ENCODE measurements around the gene MBD1.
"Not testable (repeated sequence)": the region's sequence is repeated elsewhere in the genome, so short reads cannot be mapped to it uniquely, and the experiment has no call there.

MBD1 gene, protein sequence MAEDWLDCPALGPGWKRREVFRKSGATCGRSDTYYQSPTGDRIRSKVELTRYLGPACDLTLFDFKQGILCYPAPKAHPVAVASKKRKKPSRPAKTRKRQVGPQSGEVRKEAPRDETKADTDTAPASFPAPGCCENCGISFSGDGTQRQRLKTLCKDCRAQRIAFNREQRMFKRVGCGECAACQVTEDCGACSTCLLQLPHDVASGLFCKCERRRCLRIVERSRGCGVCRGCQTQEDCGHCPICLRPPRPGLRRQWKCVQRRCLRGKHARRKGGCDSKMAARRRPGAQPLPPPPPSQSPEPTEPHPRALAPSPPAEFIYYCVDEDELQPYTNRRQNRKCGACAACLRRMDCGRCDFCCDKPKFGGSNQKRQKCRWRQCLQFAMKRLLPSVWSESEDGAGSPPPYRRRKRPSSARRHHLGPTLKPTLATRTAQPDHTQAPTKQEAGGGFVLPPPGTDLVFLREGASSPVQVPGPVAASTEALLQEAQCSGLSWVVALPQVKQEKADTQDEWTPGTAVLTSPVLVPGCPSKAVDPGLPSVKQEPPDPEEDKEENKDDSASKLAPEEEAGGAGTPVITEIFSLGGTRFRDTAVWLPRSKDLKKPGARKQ

DNA sequence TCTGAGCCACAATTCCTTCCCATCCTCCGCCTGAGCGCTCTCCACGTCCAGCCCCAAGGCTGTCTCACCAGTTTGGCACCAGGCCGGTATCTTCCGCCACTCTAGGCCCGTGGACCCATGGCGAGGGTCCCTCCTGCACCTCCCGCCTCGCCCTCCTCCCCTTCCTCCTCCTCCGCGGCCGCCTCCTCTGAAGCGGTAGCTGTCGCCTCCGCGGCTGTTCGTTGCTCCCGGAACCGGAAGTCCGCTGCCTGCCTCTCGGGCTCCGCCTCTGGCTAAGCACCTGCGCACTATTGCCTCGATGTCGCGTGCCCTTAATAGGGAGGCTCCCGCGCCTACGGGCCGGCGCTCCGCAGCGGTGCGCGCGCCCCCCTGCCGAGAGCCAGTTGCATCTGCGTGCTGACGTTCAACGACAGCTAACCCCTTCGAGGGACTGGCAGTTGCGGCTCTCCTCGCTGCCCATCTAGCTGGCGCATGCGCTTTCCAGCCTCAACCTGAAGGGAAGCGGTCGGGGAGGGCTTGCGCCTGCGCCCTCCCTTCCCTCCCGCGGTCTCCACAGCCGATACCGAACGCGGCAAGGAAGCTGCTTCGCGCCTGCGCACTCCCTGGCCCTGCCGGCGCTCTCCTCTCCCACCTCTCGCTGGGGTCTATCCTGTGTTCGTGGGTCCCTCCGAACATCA lies at the start of gene MBD1:
TSS of gene MBD1 (minus strand) at position 229 of the 677 bp plus-strand sequence. CDS start 1,531 bp downstream, outside the sequence.
- peak; percentile 92 for DNase-seq

GRCh38 chr18:50330176-50330575 lies 48.9 kb upstream of the MBD1 start:
- DNase-seq = no peak

DNA sequence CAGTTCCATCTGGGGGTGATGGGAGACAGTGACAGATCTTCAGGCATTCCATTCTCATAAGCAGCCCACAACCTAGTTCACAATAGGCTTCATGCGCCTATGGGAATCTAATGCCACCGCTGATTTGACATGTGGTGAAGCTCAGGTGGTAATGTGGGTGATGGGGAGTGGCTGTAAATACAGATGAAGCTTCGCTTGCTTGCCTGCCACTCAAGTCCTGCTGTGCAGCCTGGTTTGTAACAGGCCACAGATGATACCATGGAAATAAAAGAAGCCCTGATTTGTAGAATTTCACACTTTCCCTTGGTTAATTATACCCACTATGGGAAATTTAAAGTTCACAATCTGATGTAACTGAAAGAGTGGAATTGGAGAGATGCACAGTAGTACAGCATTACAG lies 46.7 kb upstream of the MBD1 start:
- DNase-seq = no peak

DNA sequence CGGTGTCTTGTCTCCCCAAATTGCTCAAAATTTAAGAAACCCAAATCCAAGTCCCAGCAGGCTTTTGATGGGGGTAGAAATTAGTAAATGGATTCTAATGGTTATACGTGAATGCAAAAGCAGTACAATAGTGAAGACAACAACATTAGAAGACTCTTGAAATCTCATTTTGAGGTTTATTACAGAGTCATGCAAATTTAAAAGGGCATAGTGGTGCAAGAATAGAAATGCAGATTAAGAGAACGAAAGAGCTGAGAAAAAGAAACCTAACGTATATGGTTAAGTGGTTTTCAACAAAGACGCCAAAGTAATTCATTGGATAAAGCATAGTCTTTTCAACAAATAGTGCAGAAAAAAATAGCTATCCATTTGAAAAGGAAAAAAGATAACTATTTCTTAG lies 39.4 kb upstream of the MBD1 start:
- no peak for DNase-seq

GRCh38 chr18:50315100-50315871 lies 34.0 kb upstream of the MBD1 start:
- no peak for DNase-seq

- DNase-seq = no peak
Measured at GRCh38 chr18:50313873-50314460, 32.6 kb upstream of the MBD1 start.

DNA sequence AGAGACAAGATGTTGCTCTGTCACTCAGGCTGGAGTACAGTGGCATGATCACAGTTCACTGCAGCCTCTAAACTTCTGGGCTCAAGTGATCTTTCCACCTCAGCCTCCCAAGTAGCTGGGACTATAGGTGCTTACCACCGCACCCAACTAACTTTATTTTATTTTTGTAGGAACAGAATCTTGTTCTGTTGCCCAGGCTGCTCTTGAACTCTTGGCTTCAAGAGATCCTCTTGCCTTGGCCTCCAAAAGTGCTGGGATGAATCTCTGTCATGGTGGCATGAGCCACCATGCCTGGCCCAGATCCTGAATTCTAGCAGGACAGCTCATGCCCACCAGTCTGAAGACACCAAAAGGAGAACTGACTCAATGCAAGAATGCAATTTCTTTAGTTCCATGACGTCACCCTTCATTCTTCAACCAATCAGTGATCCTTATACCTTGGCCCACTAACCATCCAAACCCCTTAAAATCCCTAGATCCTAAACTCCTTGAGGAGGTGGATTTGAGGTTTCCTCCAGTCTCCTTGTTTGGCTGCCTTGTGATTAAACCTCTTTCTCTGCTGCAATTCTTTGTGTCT lies 31.8 kb upstream of the MBD1 start:
- DNase-seq = no peak

- DNase-seq = no peak
Measured at GRCh38 chr18:50312296-50313030, 31.1 kb upstream of the MBD1 start.

GRCh38 chr18:50311650-50312049 lies 30.3 kb upstream of the MBD1 start:
- DNase-seq = no peak

DNA sequence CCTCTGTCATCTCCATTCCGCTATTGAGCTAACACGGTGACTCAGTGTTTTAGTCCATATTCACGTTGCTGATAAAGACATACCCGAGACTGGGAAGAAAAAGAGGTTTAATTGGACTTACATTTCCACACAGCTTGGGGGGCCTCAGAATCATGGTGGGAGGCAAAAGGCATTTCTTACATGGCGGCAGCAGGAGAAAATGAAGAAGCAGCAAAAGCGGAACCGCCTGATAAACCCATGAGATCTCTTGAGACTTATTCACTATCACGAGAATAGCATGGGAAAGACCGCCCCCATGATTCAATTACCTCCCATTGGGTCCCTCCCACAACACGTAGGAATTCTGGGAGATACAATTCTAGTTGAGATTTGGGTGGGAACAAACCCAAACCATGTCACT lies 28.8 kb upstream of the MBD1 start:
- DNase-seq = no peak

DNA sequence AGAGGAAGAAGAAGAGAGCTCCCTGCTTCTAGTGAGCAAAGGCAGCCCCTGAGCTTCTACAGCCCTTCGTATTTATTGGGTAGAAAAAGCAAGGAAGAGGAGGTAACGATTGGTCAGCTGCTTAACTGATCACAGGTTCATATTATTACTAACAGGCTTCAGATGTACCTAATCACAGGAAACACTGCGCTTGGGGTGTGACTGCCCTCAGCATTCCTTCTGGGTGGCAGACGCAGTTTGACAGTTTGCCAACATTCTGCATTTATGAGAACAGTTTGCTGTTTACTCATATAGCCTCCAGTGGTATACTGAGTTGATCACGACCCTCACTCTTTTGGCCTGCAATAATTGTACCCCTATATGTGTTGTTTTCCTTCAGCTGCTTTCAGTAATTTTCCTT lies 27.5 kb upstream of the MBD1 start:
- not testable (repeated sequence) for DNase-seq

DNA sequence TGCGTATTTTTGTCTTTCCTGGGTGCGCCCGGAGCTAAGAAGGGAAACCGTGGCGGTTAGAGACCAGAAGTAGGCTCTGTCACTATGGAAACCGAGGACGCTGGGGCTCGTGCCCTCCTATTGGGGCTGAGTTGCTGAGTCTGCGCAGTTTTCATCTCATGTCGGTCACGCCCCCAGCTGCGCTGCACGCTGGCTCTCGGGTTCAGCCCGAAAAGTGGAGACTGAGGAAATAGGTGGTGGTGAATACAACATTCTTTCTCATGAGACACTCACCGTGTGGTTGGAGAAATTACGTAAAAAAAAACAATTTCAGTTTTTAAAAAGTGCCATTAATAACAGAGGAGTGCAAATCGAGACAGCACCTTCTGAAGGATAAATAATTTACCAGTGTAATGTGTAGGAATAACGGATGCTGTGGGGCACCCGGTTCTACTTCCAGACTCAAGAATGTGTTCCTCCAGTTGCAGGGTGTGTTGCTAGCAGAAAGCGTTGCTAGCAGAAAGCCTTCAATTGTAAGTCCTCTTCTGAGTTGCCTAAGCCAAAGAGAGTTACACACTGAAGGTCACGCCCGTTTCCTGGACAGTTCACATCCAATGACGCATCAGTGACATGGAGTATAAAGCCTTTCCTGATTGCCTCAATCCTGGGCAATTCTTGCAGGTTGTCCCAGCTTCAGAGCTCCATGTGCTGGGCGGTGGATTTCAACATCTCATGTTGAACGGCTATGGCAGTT lies 26.6 kb upstream of the MBD1 start:
- peak; percentile 74 for DNase-seq

GRCh38 chr18:50307400-50307737 lies 26.0 kb upstream of the MBD1 start:
- DNase-seq = no peak

GRCh38 chr18:50306944-50307343 lies 25.6 kb upstream of the MBD1 start:
- no peak for DNase-seq

DNA sequence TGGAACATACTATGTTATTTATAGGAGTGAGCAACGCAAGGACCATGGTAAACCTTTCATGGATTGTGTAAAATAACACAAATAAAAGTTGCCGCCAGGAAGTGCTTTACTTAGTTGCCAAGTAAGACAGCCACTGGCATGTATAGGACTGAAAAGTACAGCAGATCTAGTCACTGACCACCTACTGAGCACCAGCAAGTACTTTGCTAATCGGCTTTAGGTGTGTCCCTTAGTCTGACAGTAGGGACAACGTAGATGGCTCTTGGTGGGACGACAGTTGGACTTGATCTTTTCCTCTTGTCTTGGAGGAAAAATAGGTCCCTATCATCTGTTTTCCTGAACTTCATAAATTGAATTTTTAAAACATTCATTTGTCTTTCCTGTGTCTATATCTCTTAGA lies 19.8 kb upstream of the MBD1 start:
- no peak for DNase-seq

DNA sequence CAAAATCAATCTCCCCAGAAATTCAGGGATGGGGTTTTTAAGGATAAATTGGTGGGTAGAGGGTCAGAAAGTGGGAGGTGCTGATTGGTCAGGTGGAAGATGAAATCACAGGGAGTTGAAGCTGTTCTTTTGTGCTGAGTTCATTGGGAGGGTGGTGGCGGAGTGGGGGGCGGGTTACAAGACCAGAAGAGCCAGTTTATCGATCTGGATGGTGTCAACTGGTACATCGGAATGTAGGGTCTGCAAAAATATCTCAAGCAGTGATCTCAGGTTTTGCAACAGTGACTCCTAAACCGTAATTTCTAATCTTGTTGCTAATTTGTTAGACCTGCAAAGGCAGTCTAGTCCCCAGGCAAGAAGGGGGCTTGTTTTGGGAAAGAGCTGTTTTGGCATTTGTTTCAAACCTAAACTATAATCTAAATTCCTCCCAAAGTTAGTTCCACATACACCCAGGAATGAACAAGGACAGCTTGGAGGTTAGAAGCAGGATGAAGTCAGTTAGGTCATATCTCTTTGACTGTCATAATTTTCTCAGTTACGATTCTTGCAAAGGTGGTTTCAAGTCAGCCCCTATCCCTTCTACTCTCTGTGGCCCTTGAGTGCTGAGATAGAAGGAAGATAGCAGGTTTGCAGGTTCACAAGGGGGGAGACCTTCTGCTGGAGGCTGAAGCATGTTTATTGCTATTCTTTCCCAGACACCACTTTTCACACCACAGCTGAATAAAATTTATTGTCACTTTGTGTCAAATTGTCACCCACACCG lies 18.5 kb upstream of the MBD1 start:
- DNase-seq = no peak

- no peak for DNase-seq
Measured at GRCh38 chr18:50298443-50299284, 17.3 kb upstream of the MBD1 start.

GRCh38 chr18:50297621-50298442 lies 16.5 kb upstream of the MBD1 start:
- no peak for DNase-seq

Measured in 8988T (cell line).